ENCODE measurements around the gene SLC5A6.

The SLC5A6 gene

GRCh38 chr2:27170581-27171337, 41.3 kb downstream of the SLC5A6 start:
- no peak for DNase-seq

GRCh38 chr2:27164960-27165763, 46.9 kb downstream of the SLC5A6 start:
- DNase-seq: no peak

DNA sequence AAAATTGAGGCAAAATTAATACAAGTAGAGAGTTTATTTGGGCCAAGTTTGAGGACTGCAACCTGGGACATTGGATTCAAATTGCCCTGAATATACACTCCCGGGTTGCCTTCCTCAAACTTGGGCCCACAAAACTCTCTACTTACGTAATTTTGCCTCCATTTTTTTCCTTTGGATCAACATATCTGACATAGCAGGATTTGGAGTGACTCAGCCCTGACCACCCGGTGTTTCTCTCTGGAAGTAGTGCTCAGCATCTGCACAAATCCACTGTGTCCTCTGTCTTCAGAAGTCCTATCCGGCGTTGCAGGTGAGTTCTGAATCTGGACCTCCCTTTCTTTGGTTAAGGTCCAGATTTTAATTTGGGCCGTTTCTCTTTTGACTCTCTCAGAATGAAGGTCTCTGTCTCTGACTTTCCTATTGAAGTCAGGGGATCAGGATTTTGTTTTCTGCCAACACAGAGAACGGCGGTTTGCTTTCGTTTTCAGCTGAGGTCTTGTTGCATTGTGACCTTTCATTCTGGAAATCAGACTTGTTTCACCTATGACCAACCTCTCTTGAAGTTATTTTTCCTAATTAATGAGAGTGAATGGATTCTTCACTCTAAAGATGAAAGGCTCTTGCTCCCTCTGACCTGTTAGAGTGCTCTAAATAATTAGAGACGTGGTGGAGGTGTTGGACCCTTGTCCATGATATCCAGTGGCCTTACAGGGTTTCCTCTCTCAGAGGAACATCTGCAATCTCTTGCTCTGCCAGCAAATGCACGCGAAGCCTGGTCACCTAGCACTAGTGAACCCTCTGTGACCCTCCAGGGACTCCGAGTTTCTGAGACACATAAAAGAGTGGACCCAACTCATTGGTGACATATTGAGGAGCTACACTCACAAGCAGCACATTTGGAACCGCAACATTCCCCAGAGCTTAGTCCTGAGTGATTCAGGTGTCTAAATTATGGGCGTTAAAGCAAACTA, 49.6 kb downstream of the SLC5A6 start:
- DNase-seq: no peak

- no peak for DNase-seq
Observed at GRCh38 chr2:27160191-27160590, 51.9 kb downstream of the SLC5A6 start.

DNA sequence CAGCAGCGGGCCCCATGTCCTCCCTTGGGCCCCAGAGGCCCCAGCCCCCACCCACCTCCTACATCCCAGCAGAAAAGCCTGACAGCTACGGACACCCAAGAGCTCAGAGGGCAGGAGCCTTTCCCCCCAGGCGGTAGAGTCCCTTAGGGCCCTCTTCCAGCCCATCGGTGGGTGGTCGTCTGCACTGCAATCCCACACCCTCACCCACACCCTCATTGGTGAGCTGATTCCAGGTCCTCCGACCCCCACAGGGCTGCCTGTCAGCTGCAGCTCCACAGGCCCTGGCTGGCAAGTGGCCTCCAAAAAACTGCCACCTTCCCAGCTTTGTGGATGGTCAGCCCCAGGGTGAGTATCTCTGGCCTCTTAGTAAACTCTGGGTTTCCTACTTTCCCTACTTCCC, 52.8 kb downstream of the SLC5A6 start:
- no peak for DNase-seq

DNA sequence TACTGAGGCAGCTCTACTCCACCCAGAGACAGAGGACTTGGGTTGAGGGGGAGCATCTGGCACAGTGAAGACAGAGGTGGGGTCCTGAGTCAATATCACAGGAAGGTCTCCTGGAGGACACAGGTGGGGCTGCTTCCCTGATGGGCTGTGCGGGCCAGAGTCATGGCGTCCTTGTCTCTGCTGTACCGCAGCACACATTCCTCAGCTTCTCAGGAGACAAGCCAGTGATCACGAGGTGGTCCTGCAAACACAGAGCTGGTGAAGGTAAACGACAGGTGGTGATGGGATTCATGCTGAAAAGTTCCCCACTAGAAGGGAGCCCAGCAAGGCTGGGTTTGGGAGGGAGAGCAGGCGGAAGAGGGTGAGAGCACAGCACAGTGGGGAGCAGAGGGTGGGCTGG, 53.6 kb downstream of the SLC5A6 start:
- no peak for DNase-seq

GRCh38 chr2:27155069-27155520, 57.0 kb downstream of the SLC5A6 start:
- DNase-seq: no peak

DNA sequence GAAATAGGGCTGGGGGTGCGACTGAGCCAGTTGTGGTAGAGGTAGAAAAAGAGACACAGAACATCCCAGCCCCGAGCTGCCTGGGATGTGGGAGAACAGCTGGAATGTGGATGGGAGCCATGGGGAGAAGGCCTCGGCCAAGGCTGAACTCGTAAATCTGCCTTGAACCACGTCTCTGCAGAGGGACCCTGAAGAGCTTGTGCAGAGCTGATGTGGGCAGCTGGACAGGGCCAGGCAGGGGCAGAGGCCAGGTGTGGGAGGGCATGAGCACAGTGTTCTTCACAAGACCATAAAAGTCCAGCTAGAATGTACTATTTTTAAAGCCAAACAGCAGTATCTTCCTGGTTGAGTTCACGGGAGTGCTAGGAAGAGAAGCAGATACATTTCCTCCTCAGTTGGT, 57.6 kb downstream of the SLC5A6 start:
- no peak for DNase-seq

DNA sequence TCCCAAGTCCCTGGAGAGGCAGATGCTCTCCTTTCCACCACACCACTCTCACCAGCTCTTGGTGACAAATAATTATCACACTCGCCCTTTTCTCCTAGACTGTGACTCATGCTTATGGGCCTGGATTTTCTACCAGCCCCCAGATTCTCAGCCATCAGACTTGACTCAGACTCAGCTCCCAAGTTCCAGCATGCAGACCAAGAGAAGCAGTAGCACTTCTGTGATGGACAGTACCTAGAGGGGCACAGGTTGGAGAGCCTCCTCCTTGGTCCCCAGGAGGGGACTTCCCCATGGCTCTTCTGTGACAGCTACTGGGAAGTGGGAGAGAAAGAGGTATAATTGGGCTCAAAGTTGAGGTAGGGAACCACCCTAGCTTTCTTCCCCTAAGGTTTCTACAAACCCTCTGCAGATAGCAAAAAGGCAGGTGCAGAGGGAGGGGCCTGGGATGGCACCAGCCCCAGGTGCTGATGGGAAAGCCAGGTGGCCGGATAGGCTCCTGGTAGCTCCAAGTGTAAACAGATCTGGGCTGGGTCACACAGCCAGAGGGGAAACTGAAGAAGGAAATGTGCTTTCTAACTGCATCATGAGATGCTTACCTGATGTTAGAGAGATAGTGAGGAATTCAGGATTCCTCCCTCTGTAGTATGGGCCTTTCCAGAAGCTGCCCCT, 59.1 kb downstream of the SLC5A6 start:
- DNase-seq: no peak

- no peak for DNase-seq
Observed at GRCh38 chr2:27152102-27152795, 59.8 kb downstream of the SLC5A6 start.

- DNase-seq: no peak
Observed at GRCh38 chr2:27150639-27151230, 61.3 kb downstream of the SLC5A6 start.

All from effector CD4-positive, alpha-beta T cell (primary cell).